Fibroblast of lung (primary cell): ENCODE results near the gene SPRR2E.

ENCODE experiments used
- EZH2 ChIP-seq: IDR thresholded peaks from 2 replicates; pipeline ENCODE4 v1.5.1; 2012; ENCODE audit warnings: low read length, control low read depth, mild to moderate bottlenecking; ENCODE audit errors: missing control alignments
- TF ChIP-seq, protein P1 (sequence below), 2 donors: IDR thresholded peaks in 1 of 2; conservative IDR thresholded peaks in 1 of 2; 1 replicate in 1 of 2; 2 replicates in 1 of 2; pipeline ENCODE4 v1.5.1; 2011 to 2012; ENCODE audit warnings: low read length in 2 of 2, control low read depth in 1 of 2, inconsistent platforms in 1 of 2, low read depth in 1 of 2, mild to moderate bottlenecking in 1 of 2

DNA sequence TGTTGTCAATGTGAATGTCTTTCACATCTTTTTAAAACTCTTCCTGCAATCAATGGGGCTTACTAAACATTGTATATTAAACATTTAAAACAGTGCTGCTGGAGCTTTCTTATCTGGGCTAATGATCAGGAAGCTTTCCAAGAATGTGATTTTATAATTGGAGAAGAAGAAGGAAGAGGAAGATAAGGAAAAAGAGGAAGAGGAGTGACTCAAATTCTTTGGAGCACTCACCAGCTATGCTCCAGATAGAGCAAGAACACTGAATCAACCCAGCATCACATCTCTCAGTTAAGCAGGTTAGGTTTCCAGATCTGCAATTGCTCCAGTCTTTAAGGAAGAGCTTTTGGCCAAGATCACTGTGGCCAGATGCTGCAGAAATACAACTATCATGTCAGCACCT is 1.4 kb upstream of the SPRR2E start:
- TF ChIP-seq, protein P1, sequence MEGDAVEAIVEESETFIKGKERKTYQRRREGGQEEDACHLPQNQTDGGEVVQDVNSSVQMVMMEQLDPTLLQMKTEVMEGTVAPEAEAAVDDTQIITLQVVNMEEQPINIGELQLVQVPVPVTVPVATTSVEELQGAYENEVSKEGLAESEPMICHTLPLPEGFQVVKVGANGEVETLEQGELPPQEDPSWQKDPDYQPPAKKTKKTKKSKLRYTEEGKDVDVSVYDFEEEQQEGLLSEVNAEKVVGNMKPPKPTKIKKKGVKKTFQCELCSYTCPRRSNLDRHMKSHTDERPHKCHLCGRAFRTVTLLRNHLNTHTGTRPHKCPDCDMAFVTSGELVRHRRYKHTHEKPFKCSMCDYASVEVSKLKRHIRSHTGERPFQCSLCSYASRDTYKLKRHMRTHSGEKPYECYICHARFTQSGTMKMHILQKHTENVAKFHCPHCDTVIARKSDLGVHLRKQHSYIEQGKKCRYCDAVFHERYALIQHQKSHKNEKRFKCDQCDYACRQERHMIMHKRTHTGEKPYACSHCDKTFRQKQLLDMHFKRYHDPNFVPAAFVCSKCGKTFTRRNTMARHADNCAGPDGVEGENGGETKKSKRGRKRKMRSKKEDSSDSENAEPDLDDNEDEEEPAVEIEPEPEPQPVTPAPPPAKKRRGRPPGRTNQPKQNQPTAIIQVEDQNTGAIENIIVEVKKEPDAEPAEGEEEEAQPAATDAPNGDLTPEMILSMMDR (conservative IDR thresholded peaks at IDR 0.05 in 1 of 2, IDR thresholded peaks at IDR 0.05 in 1 of 2; ENCODE audit: low read depth in 1 of 2, low read length in 2 of 2) = no peak
- TF ChIP-seq EZH2 = no peak
